Hippocampal formation (tissue), 2 donors: ENCODE data around the gene GPC5.

Experiments
- DNase-seq, 2 donors: peaks; one replicate each; lab custom pipeline; 2025; lab: John Stamatoyannopoulos, UW

The GPC5 gene

DNA sequence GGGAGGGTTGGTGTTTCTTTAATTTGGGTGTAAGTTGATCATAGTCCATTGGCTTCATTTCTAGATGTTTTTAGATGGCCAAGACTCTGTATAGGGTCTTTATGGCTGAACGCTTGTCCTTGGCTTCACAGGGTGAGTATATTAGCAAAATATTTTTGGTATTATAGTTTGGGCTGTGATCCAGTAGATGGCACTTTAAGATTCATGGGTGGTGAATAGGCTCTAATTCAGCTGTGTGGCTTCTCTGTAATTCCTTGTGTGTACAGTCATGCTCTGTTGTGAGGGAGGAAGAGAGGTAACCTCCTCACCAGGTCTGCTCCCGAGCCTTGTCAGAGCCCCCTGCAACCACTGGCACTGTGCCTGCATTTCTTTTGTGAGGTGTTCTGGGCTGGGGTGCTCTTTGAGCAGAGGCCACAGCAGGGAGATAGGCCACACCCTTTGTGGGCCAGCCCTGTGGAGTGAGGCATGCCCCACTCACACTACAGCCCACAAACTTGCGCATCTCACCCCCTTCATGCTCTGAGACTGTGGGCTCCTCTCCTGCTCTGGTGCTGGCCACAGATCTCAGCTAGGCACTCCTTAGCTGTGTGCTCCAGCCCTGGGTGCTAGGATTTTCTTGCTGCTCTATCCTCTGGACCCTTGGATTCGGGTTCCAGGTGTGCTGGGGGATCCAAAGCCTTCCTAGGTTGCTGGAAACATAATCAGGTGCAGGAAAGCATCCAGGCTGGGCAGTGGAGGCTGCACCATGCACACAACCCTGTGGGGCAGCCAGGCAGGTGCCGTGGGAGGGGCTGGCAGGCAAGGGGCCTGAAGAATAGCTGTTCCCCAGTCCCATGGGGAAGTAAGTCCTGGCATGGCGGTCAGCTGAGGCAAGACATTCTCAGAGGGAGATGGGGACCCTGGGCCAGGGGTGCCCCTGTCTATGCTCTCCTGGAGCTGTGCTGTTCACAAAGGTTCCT, 193.9 kb downstream of the GPC5 start:
- DNase-seq, result no peak

DNA sequence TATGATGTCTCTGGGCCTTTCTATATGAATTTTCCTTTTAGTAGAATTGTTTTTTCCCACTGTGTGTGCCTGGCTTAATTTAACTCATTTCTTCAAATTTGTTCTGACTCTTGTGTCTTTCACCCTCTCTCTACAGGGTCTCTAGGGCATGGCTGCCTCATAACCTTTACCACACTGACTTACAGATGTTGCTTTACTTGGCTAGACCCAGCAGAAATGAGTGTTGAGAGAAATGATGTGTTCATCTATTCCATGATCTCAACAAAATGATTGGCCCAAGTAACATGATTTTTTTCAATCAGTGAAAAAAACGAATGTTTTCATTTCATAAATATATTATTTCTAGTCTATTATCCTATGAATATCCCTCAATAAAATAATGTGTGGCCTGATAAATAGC, 195.0 kb downstream of the GPC5 start:
- no peak for DNase-seq

DNA sequence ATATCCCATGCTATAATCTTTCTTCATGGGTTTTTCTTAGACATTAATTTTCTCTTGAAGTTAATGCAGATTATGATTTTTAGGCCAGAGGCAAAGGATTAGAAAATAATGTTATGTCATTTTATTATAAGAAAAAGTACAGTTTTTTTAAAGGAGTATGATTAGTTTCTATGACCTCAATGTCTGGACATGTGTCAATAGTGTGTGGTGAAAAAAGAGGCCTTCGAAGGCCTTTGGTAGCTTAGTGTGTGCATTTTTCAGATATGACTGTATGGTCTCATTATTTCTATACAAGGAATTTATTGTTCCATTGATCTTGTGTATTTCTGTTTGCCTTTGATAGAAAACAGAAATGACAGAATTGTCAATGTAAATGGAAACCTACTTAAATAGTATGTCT, 195.6 kb downstream of the GPC5 start:
- DNase-seq, result no peak

DNA sequence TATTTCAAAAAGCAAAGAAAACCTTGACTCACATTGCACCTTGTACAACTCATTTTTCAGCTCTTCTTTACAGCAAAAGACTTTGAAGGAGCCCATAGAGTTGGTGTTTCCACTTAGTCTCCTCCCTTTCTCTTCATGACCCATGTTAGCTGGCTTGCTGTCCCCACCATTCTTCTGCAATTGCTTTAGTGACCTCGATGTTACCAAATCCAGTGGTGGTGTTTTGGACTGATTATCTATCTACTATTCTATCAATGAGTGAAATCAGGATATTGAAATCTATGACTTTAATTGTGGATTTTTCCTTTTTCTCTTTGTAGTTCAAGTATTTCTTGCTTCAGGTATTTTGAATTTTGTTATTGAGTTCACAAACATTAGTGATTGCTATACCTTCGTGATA, 197.3 kb downstream of the GPC5 start:
- no peak for DNase-seq

DNA sequence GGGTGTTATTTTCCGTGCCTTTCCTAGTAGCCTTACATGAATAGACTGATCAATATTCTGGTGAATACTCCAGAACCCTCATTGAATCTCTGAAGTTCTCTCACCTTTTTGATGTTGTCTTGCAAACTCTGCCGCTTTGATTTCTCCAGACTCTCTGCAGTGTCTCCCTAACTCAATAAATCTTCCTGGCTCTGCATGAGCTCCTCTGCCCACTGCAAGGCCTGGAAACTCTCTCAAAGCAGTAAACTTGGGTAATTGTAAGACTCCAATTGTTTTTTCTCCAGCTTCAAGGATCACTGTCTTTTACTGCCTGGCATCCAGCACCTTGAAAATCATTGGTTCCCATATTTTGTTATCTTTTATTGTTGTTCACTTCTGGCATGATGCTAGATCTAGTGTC, 198.4 kb downstream of the GPC5 start:
- no peak for DNase-seq

DNA sequence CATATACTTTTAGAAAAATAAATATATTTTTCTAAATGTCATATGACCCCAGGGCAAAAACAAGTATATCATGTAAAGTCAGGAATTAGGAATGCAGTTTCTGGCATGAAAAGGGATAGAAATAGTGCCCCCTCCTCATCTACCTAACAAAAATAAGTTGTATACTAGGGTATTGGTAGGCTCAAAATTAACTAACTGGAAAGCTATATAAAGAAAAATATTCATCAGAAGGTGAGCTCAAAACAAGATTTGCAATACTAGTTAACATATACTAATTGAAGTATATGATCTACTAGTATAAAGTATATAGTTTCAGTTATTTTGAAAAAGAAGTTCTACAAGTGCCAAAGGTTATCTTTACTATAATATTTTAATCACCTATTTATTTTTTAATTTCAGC, 200.2 kb downstream of the GPC5 start:
- no peak for DNase-seq

DNA sequence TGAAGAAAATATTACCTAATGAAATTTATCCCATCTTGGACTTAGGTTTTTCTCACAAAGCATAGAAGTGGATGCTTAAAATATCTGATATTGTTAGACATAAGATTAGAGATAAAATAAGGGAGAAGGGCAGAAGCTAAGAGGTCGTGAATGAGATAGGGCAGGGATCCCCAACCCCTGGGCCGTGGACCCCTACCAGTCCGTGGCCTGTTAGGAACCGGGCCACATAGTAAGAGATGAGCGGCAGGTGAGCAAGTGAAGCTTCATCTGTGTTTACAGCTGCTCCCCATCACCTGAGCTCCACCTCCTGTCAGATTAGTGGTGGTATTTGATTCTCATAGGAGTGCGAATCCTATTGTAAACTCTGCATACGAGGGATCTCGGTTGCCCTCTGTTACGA, 202.9 kb downstream of the GPC5 start:
- DNase-seq, result no peak

DNA sequence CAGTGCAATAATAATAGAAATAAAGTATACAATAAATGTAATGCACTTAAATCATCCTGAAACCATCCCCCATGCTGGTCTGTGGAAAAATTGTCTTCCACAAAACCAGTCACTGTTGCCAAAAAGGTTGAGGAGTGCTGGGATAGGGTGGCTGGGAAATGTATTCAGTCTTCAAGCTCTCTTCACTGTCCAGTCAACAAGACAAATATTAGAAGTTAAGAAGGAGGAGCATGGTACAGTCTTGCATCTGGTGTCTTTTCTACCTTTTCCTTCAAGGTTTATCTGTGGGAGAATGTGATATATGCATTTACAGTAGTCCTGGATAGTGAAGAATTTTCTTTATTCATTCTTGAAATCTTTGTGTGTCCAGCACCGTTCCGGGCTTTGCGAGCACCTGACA, 203.4 kb downstream of the GPC5 start:
- no peak for DNase-seq

DNA sequence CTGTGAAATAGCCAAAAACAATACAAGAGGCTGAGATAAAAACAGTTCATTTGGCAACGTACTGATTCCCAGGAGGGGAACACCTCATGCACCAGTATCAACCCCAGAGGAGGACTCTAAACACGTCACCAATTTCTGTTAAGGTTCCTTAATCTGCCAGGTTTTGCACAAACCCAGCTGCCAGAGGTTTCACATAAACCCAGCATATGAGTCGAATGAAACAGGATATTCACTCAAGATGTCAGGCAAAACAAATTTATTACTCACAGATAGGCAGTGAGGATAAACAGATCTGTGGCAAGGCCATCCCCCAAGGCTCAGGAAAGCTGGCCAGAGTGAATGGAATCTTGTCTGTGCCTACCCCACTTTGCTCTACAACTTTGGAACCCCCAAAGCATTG, 210.9 kb downstream of the GPC5 start:
- DNase-seq, result no peak

DNA sequence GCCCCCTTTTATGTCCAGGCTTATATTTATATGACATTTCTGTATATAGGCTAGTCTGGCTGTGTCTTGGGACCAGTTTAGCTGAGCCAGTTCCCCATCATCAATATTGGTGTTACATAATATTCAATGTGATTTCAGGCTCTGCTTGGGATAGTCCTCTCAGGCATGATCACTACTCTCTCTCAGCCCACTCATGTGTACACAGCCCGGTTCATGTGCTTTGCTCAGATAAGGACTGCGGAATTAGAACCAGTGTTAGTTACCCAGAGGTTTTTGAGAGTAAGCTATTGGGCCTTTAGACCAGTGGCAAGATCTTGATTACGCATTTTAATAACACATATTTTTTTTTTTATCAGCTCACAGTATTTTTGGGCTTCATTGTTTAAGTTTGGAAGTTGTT, 219.9 kb downstream of the GPC5 start:
- DNase-seq, result no peak

DNA sequence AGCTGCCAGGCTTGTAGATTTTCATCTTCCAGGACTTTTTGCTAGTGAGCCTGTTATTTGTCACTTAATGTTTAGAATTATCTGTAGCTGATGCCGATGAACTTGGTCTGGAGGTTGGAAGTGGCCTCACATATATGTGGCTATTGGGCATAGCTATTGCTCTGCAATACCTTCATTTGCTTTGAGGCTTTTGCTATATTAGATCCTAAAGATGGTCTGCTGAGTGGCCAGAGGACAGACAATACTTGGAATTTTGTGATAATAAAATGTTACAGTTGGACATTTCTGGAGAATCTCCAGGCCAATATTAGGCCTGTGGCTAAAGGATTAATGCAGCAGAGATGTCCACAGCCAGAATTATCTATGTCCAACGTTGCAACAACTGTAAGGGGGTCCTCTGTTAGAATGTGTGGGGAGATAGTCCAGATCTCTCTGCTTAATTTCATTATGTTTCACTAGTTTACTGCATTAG, 222.3 kb downstream of the GPC5 start:
- DNase-seq, result no peak

DNA sequence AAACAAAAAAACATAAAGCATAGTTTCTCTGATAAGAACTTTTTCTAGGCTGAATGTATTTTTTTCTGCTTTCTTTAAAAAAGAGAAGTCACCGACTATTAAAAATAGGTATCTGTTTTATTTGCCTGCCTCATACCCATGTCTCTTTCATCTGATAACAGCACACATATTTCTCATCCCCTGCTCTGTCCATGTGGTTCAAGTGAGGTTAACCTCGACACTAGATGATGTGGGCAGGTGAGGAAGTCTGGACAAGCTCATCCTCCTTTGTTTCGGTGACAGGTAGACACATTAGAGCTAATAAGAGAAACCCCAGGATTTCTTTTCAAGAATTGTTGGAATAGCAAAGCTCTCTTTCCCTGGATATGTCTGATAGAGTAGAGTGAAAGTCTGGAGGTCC, 222.7 kb downstream of the GPC5 start:
- no peak for DNase-seq

DNA sequence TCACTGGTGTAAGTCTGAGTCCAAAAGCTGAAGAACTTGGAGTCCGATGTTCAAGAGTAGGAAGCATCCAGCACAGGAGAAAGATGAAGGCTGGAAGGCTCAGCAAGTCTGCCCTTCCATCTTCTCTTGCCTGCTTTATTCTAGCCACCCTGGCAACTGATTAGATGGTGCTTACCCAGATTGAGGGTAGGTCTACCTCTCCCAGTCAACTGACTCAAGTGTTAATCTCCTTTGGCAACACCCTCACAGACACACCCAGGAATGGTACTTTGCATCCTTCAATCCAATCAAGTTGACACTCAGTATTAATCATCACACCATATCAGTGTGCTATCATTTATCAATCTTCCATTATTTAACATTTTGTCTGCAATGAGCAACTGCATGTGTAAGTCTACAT, 223.5 kb downstream of the GPC5 start:
- no peak for DNase-seq

DNA sequence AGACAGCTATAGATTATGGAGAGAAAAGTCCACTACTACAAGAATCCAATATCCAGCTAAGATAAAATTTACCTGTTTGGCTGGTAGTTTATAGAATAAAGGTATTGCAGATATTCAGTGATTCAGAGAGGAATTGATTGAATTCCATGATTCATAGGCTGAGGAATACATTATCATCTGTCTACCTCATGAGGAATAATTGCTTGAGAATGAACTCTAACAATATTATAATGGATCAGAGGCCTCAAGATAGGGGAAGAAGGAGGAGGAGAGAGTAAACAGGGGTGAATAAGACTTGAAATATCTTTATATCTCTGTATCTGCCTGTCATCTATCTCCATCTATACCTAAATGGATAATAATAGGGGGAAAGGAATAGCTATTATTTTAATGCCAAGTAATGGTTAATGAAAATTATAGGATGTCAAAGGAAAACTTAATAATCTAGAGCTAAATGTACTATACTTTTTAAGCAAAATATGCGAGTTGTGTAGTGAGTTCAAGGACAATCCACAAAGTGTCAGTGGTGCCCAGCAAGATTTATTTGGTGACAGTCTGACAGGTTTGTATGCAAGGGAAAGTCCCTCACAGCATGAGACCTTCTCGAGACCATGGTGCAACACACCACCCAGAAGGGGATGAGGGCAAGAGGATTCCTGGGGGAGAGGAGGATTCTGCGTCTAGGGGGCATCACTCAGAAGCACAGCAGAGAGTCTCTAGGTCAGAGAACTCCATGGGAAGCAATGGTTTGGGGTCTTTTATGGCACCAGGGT, 224.5 kb downstream of the GPC5 start:
- no peak for DNase-seq

DNA sequence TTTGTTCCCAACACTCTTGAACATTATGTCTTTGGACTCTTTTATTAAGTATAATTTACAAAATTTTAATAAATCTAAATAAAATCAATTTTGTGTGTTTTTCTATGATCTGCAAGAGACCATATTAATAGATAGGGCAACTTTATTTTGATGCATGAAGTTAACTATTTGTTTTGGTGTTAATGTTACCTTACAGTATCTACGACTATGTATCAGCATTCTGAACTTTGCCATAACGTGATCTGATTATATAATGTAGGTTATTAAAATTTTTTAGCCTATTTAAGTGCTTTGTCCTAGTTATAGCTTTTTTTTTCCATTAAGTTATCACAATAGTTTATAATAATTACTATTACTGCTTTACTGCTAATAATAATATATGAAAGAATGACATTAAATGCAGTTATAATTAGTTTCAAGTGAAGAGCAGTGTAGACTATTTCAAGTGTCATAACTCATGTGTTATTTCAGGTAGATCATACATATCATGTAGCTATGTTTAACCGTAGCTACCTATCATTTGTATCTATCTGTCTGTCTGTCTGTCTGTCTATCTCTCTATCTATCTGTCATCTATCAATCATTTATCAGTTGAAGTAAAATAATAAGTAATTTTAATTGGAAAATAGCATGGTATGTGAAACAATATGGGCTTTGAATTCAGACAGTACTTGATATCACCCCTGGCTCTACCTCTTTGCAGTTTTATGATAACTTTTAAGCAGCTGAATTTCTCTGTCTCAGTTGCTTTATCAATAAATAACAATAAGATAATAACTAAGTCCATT, 229.7 kb downstream of the GPC5 start:
- no peak for DNase-seq

DNA sequence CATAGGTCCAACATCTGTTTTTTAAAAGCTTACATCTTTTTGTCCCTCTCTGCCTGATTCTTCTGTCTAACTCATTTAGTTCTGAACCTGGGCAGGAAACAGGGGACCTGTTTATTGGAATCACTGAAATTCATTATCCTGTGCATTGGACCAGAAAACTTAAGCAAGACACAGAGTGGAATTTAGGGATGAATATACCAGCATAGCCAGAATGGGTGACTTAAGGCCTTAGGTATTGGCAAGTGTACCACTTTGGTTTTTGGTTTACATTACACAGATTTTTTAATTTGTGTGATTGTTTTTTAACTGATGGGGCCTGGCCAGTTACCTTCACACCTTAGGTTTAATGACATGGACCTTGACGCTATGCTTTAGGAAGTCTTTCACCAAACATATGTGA, 232.5 kb downstream of the GPC5 start:
- no peak for DNase-seq

DNA sequence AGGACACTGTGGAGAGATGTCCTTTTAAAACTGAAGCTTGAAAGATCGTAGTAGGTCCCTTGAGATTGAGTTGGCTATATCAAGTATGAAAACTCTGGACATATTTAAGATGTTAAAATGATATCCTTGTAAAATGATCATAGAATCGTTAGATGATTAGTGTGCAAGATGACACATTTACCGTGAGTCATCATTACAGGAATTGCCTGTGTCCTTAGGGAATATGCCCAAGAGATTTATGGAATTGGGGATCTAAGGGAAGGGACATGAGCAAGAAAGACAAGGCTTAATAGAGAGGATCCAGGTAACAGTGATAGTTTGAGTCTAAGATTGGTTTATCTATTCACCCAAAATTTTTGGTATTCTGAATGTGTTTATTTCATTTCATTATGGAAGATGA, 233.7 kb downstream of the GPC5 start:
- DNase-seq, result no peak

DNA sequence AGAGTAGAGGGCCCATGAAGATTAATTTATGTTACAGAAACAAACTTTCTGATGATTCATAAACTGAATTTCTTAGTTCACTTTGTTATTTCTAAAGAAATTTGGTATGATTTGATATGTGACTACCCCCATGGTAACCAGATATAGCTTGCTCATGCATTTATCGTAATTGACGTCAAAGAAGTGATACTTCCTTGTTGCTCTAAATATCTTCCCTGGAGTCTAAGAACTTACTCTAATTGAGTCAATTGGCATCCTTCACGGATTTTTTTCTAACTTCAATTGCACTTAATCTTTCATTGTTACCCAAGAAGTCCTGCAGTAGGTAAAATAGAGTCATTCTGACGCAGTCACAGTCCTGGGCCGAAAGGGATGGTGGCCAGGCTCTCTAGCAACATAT, 240.9 kb downstream of the GPC5 start:
- no peak for DNase-seq

DNA sequence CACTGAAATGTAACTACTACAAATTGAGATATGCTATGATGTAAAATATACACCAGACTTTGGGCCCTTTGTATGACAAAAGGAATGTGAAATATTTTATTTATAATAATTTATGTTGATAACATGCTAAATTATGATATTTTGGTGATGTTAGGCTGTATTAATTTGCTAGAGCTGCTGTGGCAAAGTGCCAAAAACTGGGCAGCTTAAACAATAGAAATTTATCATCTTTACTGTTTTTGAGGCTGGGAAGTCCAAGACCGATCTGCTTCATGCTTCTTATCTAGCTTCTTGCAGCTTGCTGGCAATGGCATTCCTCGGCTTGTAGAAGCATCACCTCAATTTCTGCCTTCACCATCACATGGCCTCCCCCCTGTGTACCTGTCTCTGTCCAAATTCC, 245.0 kb downstream of the GPC5 start:
- DNase-seq, result no peak

DNA sequence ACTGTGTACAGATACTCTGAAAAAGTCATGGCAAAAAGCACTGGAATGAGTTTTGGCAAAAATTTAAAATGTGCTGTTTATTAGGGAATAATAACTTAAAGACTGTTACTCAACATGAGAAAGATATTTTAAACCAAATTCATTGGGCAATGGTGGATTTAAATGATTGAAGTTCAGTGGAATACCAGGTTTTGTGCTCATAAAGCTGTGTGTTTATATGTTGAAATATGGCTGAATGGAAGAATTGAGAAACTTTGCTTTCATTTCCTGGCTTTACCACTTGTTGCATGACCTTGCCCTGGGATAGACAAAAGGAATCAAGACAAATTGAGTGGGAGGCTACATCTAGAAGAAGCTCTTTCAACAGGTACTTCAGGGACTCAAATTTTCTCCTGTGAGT, 246.4 kb downstream of the GPC5 start:
- no peak for DNase-seq

DNA sequence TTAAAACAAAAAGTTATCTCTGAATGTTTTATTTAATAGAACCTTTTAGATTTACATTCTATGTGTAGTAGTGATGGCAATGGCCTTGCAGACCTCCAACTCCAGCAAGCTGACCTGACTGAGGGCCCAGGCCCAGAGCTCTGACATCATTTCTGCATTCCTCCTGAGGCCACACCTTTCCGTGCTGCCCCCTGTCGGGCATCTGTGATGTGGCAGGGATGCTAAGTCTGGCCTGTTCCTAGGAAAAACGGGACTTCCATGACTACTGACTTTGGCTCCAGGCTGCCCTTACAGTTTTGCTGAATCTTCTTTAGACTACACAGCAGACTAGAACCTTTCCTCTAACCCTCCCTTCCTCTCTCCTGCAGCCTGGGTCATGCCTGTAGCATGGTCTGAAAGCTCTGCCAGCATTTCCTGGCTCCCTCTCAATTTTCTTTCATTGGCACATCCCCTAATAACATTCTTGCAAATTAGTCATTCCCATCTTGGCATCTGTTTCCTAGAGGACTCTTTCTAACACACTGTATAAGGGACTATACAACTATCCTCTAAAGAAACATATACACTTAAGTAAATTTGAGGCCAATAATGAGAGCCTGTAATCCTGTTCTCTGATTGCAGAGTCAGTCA, 249.1 kb downstream of the GPC5 start:
- no peak for DNase-seq

DNA sequence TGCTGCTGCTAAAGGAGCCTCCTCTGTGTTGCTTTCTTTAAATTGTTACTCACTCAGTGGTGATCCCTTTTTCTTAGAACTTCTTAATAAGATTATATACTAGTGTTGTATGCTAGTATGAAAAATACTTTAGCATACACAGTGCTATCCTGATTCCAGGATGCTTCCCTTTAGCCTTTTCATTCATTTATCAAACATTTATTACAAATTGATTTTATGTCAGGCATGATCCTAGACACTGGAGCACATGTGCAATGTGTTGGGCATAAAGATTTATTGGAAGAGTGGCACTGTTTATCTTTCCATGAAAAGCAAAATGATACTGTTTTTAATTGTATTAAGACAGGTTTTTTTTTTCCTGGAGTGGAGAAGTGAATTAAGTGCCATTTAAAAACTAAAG, 249.6 kb downstream of the GPC5 start:
- no peak for DNase-seq
